H1 (cell line): ENCODE data around the gene HMCN2. TPM values are rescaled to one million over a fixed set of nuclear protein-coding genes. Genes with fewer than 3 reads are reported as not detected.

ENCODE experiments used
- CTCF ChIA-PET: fragments of 300-600 bp; sonication (Branson Sonifier 250); formaldehyde crosslinking; loops from one replicate; lab custom pipeline; 2021; ENCODE audit not compliant: partially characterized antibody; lab: Charles Lee
- POLR2A ChIA-PET: fragments of 300-600 bp; sonication (Branson Sonifier 250); formaldehyde crosslinking; loops from one replicate; lab custom pipeline; 2021; ENCODE audit warnings: inconsistent platforms; ENCODE audit not compliant: partially characterized antibody; lab: Charles Lee
- DNase-seq, 2 experiments: peaks; one replicate each; pipeline versions ENCODE4 v3.0.0 to v3.0.0-alpha.2; 2010 to 2022; ENCODE audit warnings: low spot score in 2 of 2, low read depth in 1 of 2, mixed read lengths in 1 of 2
- FAIRE-seq: peaks from 2 replicates; lab custom pipeline; 2011; peaks lifted over from hg19 to GRCh38; lab: Jason Lieb, UNC
- H2AFZ ChIP-seq: 2 replicates; pipeline ENCODE4 v1.8.1; 2012; ENCODE audit warnings: low read length, inconsistent platforms
- H2AK5ac ChIP-seq: 2 replicates; pipeline ENCODE4 v1.6.1; 2013; ENCODE audit warnings: low read depth, low read length
- H2BK120ac ChIP-seq: replicated peaks from 2 replicates; pipeline ENCODE3; 2013; ENCODE audit warnings: low read depth, low read length, inconsistent platforms
- H2BK12ac ChIP-seq: 2 replicates; pipeline ENCODE4 v1.6.1; 2013; ENCODE audit warnings: low read depth, low read length
- H2BK15ac ChIP-seq: 2 replicates; pipeline ENCODE4 v1.6.1; 2013; ENCODE audit warnings: low read length
- H2BK20ac ChIP-seq: 2 replicates; pipeline ENCODE4 v1.6.1; 2013; ENCODE audit warnings: low read length
- H2BK5ac ChIP-seq: 2 replicates; pipeline ENCODE4 v1.6.1; 2013; ENCODE audit warnings: low read depth, low read length
- H3K14ac ChIP-seq: 2 replicates; pipeline ENCODE4 v1.6.1; 2013; ENCODE audit warnings: inconsistent platforms; ENCODE audit not compliant: insufficient read length
- H3K18ac ChIP-seq: 2 replicates; pipeline ENCODE4 v1.6.1; 2013; ENCODE audit warnings: low read length; ENCODE audit errors: extremely low read depth
- H3K23ac ChIP-seq: 2 replicates; pipeline ENCODE4 v1.6.1; 2013; ENCODE audit warnings: inconsistent platforms; ENCODE audit not compliant: insufficient read length
- H3K23me2 ChIP-seq: 2 replicates; pipeline ENCODE4 v1.6.1; 2013; ENCODE audit warnings: low read depth, low read length
- H3K27ac ChIP-seq: 2 replicates; pipeline ENCODE4 v1.6.1; 2011; ENCODE audit warnings: low read depth, low read length, inconsistent platforms
- H3K27me3 ChIP-seq, 4 experiments: replicated peaks in 1 of 4; 1 replicate in 1 of 4; 2 replicates in 3 of 4; pipeline versions ENCODE4 v1.6.1 to v1.8.1; 2011 to 2013; ENCODE audit warnings: low read length in 3 of 4, mild to moderate bottlenecking in 3 of 4, inconsistent platforms in 2 of 4, mixed read lengths in 2 of 4, moderate library complexity in 1 of 4; ENCODE audit not compliant: control insufficient read depth in 3 of 4, insufficient read depth in 3 of 4; ENCODE audit errors: extremely low read depth in 1 of 4
- H3K36me3 ChIP-seq, 4 experiments: 2 replicates each; pipeline versions ENCODE4 v1.6.1 to v1.8.1; 2011 to 2013; ENCODE audit warnings: mild to moderate bottlenecking in 4 of 4, low read length in 3 of 4, moderate library complexity in 2 of 4, control low read depth in 1 of 4, inconsistent platforms in 1 of 4; ENCODE audit not compliant: insufficient read depth in 4 of 4, control insufficient read depth in 2 of 4
- H3K4ac ChIP-seq: replicated peaks from 2 replicates; pipeline ENCODE3; 2013; ENCODE audit warnings: low read length, low read depth, mixed read lengths, inconsistent platforms; ENCODE audit not compliant: insufficient read length
- H3K4me1 ChIP-seq, 4 experiments: replicated peaks in 1 of 4; 1 replicate in 1 of 4; 2 replicates in 3 of 4; pipeline versions ENCODE4 v1.6.1 to v1.8.1; 2011 to 2013; ENCODE audit warnings: low read length in 3 of 4, inconsistent platforms in 2 of 4, mixed read lengths in 1 of 4; ENCODE audit not compliant: insufficient read depth in 4 of 4, control insufficient read depth in 3 of 4
- H3K4me2 ChIP-seq, 2 experiments: 2 replicates each; pipeline versions ENCODE4 v1.6.1 to v1.8.1; 2011 to 2013; ENCODE audit warnings: low read depth in 2 of 2, low read length in 2 of 2, control low read depth in 1 of 2, inconsistent platforms in 1 of 2, mild to moderate bottlenecking in 1 of 2; ENCODE audit not compliant: insufficient read depth in 1 of 2
- H3K4me3 ChIP-seq, 4 experiments: fragments of 200-600, 300-600 bp in 1 of 4; sonication (generic), shearing (Covaris generic), sonication (Bioruptor Twin) in 1 of 4; 2 replicates each; pipeline versions ENCODE4 v1.5.1 to v1.8.1; 2011 to 2016; ENCODE audit warnings: low read length in 4 of 4, low read depth in 3 of 4, control low read depth in 2 of 4, inconsistent platforms in 2 of 4, mild to moderate bottlenecking in 2 of 4, mixed read lengths in 1 of 4, moderate library complexity in 1 of 4; ENCODE audit not compliant: insufficient read depth in 2 of 4; ENCODE audit errors: extremely low read depth in 1 of 4
- H3K56ac ChIP-seq: replicated peaks from 2 replicates; pipeline ENCODE3; 2013; ENCODE audit warnings: low read depth, mild to moderate bottlenecking, mixed read lengths, low read length, inconsistent platforms; ENCODE audit not compliant: insufficient read length
- H3K79me1 ChIP-seq: 2 replicates; pipeline ENCODE4 v1.6.1; 2013; ENCODE audit warnings: low read depth, low read length, control low read depth
- H3K79me2 ChIP-seq, 2 experiments: 2 replicates each; pipeline versions ENCODE4 v1.6.1 to v1.8.1; 2012 to 2013; ENCODE audit warnings: low read length in 2 of 2, mild to moderate bottlenecking in 2 of 2, inconsistent platforms in 1 of 2; ENCODE audit not compliant: insufficient read depth in 2 of 2, control insufficient read depth in 1 of 2
- H3K9ac ChIP-seq, 4 experiments: replicated peaks in 1 of 4; 1 replicate in 1 of 4; 2 replicates in 3 of 4; pipeline versions ENCODE4 v1.6.1 to v1.8.1; 2011 to 2013; ENCODE audit warnings: low read depth in 3 of 4, low read length in 3 of 4, control low read depth in 2 of 4, mild to moderate bottlenecking in 2 of 4, moderate library complexity in 2 of 4, inconsistent platforms in 1 of 4; ENCODE audit errors: extremely low read depth in 1 of 4
- H3K9me3 ChIP-seq, 2 experiments: 2 replicates each; pipeline versions ENCODE4 v1.6.1 to v1.8.1; 2012 to 2013; ENCODE audit warnings: mild to moderate bottlenecking in 2 of 2, moderate library complexity in 2 of 2, control low read depth in 1 of 2, inconsistent platforms in 1 of 2, low read depth in 1 of 2, low read length in 1 of 2, mixed read lengths in 1 of 2; ENCODE audit not compliant: insufficient read depth in 2 of 2
- H4K20me1 ChIP-seq, 2 experiments: replicated peaks in 1 of 2; 2 replicates each; pipeline versions ENCODE3 to v1.8.1; 2011 to 2013; ENCODE audit warnings: inconsistent platforms in 2 of 2, low read length in 2 of 2, mild to moderate bottlenecking in 1 of 2; ENCODE audit not compliant: insufficient read depth in 2 of 2, control insufficient read depth in 1 of 2
- H4K5ac ChIP-seq: 2 replicates; pipeline ENCODE4 v1.6.1; 2013; ENCODE audit warnings: low read length, low read depth, mixed read lengths, inconsistent platforms; ENCODE audit not compliant: insufficient read length
- H4K8ac ChIP-seq: 2 replicates; pipeline ENCODE4 v1.8.0; 2013; ENCODE audit warnings: mild to moderate bottlenecking, moderate library complexity, low read length, inconsistent platforms; ENCODE audit not compliant: insufficient read depth; ENCODE audit errors: extremely low read depth
- H4K91ac ChIP-seq: replicated peaks from 2 replicates; pipeline ENCODE3; 2013; ENCODE audit warnings: low read length, mixed read lengths, inconsistent platforms; ENCODE audit not compliant: insufficient read length
- CREB1 ChIP-seq: IDR thresholded peaks from 2 replicates; pipeline ENCODE4 v1.6.1; 2012; ENCODE audit warnings: inconsistent platforms
- CTBP2 ChIP-seq: IDR thresholded peaks from 2 replicates; pipeline ENCODE4 v1.7.0; 2011; ENCODE audit warnings: borderline replicate concordance, mild to moderate bottlenecking, moderate library complexity, mixed read lengths, low read length; ENCODE audit not compliant: insufficient read depth, insufficient read length
- FOSL1 ChIP-seq: IDR thresholded peaks from 2 replicates; pipeline ENCODE4 v1.6.1; 2011; ENCODE audit warnings: mild to moderate bottlenecking, low read depth, low read length, moderate library complexity; ENCODE audit not compliant: insufficient read depth
- TAF1 ChIP-seq: IDR thresholded peaks from 2 replicates; pipeline ENCODE4 v1.6.1; 2011; ENCODE audit warnings: mild to moderate bottlenecking, low read depth, low read length
- WGBS, 2 experiments: shearing (Covaris generic) in 1 of 2; methylation state at CpG; one replicate each; pipeline versions ENCODE4 v1.1.6 to v1.1.7; 2013 to 2015; ENCODE audit warnings: low lambda C conversion rate in 2 of 2, mixed read lengths in 2 of 2, inconsistent platforms in 1 of 2, low coverage in 1 of 2, missing lambda C conversion rate in 1 of 2; ENCODE audit not compliant: insufficient replicate concordance in 2 of 2, insufficient coverage in 1 of 2, insufficient read length in 1 of 2; ENCODE audit errors: extremely low coverage in 1 of 2, missing lambda C conversion rate in 1 of 2; 5-methylcytosine and 5-hydroxymethylcytosine counted together
- polyA plus RNA-seq, 7 experiments: library from polyadenylated mRNA; depleted of rRNA in 3 of 7; stranded (reverse) in 5 of 7; unstranded in 2 of 7; fragments of >200 nt in 5 of 7; fragments of 200-250 nt in 2 of 7; gene quantifications; 1 replicate in 5 of 7; 2 replicates in 1 of 7; 4 replicates in 1 of 7; pipeline versions ENCODE4 v1.2.1 to v1.2.3, GENCODE V29; 2011 to 2013; ENCODE audit warnings: missing spikeins in 2 of 7, mixed read lengths in 2 of 7
- total RNA-seq: library from RNA; stranded (reverse); fragmentation: NEBNext Ultra II Directional; extraction: Animal tissue kit (Norgen Biotek cat#: 25700); gene quantifications from 2 replicates; pipeline ENCODE4 v1.2.1, GENCODE V29; 2021

The HMCN2 gene
- total and polyA plus RNA-seq, 2 of the 8 experiments (the other 6 are each of a cell fraction or from before 2014, with no cell fraction given), result 5.0 to 9.1 TPM

DNA sequence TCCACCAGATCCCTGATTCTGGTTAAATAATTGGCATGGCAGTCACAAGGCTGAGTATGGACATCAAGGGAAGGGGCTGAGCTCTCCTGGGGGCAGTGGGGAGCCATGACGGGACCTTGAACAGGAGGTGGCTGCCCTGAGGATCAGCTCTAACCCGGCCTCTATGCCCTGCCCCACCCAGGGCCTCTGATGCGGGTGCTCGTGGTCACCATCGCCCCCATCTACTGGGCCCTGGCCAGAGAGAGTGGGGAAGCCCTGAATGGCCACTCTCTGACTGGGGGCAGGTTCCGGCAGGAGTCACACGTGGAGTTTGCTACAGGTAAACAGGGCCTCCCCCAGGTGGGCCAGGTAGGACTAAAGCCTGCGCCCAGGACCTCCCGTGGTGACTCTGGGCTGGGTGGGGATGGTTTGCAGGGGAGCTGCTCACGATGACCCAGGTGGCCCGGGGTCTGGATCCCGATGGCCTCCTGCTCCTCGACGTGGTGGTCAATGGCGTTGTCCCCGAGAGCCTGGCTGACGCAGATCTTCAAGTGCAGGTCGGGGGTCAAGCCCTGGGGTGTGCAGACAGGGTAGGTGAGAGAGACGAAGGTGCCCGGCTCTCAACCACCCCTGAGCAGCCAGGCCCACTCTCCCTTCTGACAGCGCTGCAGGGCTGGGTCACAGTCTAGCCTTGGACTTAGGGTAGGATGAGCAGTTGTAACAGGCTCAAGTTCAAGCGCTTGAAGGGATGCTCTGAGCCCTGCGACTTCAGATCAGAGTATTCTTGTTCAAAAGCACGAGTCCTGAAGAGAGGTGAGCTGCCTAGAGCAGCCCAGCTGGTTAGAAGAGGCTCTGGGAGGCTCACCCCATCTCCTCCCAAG is 159.3 kb downstream of the HMCN2 start:
- no peak overlapping the region for H3K4me3 ChIP-seq
- H2BK20ac ChIP-seq, result no peak overlapping the region
- no peaks in the 10 kb centered on the region for H3K27me3 ChIP-seq
- no peaks in the 10 kb centered on the region for H3K79me1 ChIP-seq
- H2AK5ac ChIP-seq, result no peak overlapping the region
- no peak overlapping the region for H3K4me2 ChIP-seq
- H2BK15ac ChIP-seq, result no peak overlapping the region; the same call in 1 of the 2 replicates
- no peaks in the 10 kb centered on the region for H3K23me2 ChIP-seq
- no peak overlapping the region for H4K5ac ChIP-seq
- WGBS, 2 experiments, result 91% methylated on average over 24 of the region's 24 CpGs; no CpG with 5 or more reads in 1 of the 2 experiments
- no peak overlapping the region for H2BK120ac ChIP-seq
- DNase-seq, result no peak
- no peak overlapping the region for H3K18ac ChIP-seq
- no peak overlapping the region for H2BK12ac ChIP-seq
- no peaks in the 10 kb centered on the region for H4K20me1 ChIP-seq
- H3K4me1 ChIP-seq, result peaks cover 6 to 15% (median 11%) of the 10 kb centered on the region in 4 experiments; a peak in 6 of 7 replicates
- peak overlapping the region; percentile 31; the same call in 1 of the 2 replicates for H4K8ac ChIP-seq
- no peak overlapping the region; the same call in 1 of the 2 replicates for H3K27ac ChIP-seq
- H3K9ac ChIP-seq, result no peak overlapping the region
- FAIRE-seq, result no peak
- ChIA-PET POLR2A (no interaction called here), CTCF (interaction anchor here (0.9 to 1.9 kb wide), 5 partner anchors 9 to 36 kb away, joined by 3 to 8 read pairs (median 4); no protein-coding TSS in a partner anchor)
- H3K79me2 ChIP-seq, result no peaks in the 10 kb centered on the region
- no peaks in the 10 kb centered on the region for H3K9me3 ChIP-seq
- no peaks in the 10 kb centered on the region for H3K36me3 ChIP-seq
- H3K56ac ChIP-seq, result no peak overlapping the region
- no peak overlapping the region for H3K23ac ChIP-seq
- no peak overlapping the region for H3K4ac ChIP-seq
- peak overlapping the region; percentile 44; the same call in 1 of the 2 replicates for H2BK5ac ChIP-seq
- H4K91ac ChIP-seq, result no peak overlapping the region
- no peak overlapping the region for H2AFZ ChIP-seq
- no peak overlapping the region for H3K14ac ChIP-seq
- no peak for TF ChIP-seq TAF1
- TF ChIP-seq CTBP2, result no peak
- TF ChIP-seq FOSL1, result no peak
- no peak for TF ChIP-seq CREB1
